ENCODE data around the gene LPAR1.
"Not testable (repeated sequence)": the region's sequence is repeated elsewhere in the genome, so short reads cannot be mapped to it uniquely, and the experiment has no call there.

Gene LPAR1, protein sequence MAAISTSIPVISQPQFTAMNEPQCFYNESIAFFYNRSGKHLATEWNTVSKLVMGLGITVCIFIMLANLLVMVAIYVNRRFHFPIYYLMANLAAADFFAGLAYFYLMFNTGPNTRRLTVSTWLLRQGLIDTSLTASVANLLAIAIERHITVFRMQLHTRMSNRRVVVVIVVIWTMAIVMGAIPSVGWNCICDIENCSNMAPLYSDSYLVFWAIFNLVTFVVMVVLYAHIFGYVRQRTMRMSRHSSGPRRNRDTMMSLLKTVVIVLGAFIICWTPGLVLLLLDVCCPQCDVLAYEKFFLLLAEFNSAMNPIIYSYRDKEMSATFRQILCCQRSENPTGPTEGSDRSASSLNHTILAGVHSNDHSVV

DNA sequence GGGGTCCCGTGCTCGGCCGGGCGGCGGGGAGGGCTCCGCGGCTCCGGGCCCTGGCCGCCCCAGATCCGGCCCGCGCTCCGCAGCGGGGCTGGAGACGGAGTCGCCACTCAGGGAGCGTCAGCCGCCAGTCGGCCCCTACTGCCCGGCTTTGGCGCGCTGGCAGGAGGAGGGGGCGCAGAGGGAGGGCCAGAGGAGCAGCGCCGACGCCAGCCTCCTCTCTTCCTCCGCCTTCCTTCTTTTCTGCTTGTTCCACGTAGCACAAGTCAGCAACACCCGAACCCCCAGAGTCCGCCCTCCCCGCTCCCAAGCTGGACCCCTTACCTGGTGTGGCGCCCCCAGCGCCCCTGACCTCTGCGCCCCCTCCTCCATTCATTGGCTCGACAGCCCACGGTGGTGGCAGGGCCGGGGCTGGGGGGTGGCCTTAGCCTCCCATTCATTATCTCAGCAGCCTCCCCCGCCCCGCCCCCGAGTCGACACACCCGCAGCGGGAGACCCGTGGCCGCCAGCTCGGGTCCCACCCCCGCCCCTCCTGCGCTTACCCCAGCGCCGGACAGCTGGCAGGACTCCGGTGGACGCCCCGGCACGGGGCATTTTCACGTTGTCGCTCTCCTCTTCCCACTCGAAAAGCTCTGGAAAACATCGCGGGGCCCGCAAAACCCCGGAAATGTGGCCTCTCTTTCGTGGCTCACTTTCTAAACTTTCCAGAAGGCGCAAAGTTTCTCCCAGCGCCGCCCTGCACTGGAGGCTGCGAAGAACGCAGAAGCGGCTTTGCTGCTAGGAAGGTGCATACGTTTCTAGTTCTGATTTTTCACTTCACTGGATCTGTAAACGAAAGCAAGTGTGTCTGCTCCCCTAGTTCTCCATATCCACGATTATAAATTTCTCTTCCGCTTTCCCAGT lies at the start of gene LPAR1:
LPAR1 (minus strand) TSS at position 140 of the 900 bp plus-strand sequence. CDS start 66,353 bp downstream, outside the sequence.
- DNase-seq (ENCODE audit: low read depth in 2 of 2): no peak

DNA sequence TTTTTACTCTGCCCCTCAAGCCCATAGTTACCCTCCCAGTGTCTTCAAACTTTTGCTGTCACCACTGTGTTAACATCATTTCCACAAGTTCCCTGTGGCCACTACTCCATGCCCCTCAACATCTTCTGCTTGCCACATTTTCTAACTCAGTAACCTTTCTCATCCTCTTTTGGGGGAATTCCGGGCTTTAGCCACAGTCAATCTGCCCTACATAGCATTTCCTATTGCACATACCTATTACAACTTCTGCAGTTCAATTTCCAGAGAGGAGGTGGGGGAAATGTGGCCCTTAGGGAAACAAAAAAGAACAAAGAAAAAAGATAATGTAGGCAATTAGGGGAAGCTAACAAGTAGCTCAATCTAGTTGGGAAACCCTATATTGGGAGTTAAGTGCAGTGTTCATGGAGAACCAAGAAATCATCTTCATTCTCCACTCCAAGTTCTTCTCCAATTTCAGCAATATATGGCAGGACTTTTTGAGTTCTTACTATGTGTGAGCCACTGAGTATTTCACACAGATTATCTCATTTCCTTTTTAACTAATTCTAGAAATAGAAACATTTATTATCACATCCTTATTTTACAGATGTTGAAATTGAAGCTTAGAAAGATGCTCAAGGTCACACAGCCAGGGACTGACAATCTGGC lies 40.2 kb upstream of the LPAR1 start:
- no peak for DNase-seq (ENCODE audit: low read depth in 2 of 2)

DNA sequence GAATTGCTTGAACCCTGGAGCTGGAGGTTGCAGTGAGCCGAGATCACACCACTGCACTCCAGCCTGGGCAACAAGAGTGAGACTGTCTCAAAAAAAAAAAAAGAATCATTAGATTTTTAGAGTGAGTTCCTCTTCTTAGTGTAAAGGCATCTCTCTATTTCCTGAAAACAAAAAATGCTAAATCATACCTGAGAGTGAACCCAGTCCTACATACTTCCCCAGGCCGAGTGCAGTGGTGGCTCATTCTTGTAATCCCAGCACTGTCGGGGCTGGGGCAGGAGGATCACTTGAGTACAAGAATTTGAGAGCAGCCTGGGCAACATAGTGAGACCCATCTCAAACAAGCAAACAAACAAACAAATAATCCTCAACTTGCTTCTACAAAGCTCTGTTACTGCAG lies 38.2 kb upstream of the LPAR1 start:
- no peak for DNase-seq (ENCODE audit: low read depth in 2 of 2)

DNA sequence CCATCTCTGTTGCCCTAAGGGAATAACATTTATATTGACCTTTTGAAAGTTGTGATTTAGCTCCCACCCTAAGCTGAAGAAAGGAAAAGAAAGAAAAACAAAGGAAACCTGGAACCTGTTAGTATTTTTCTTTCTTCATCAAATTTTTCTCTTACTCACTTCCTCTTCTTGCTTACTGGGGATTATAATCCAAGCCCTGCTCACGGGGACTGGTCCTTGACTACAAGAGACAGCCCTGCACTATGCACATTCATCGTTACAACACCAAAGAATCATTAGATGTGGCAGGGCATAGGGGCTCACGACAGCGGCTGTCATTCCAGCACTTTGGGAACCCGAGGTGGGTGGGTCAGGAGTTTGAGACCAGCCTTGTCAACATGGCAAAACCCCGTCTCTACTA lies 37.8 kb upstream of the LPAR1 start:
- no peak for DNase-seq (ENCODE audit: low read depth in 2 of 2)

DNA sequence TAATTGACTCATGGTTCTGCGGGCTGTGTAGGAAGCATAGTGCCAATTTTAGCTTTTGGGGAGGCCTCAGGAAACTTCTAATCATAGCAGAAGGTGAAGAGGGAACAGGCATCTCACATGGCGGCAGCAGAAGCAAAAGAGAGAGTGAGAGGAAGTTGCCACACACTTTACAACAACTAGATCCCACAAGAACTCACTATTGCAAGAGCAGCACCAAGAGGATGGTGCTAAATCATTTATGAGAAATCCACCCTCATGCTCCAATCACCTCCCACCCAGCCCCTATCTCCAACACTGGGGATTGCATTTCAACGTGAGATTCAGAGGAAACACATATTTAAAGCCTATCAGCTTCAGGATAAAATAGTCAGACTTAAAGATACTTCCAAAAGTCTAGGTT lies 36.1 kb upstream of the LPAR1 start:
- no peak for DNase-seq (ENCODE audit: low read depth in 2 of 2)

DNA sequence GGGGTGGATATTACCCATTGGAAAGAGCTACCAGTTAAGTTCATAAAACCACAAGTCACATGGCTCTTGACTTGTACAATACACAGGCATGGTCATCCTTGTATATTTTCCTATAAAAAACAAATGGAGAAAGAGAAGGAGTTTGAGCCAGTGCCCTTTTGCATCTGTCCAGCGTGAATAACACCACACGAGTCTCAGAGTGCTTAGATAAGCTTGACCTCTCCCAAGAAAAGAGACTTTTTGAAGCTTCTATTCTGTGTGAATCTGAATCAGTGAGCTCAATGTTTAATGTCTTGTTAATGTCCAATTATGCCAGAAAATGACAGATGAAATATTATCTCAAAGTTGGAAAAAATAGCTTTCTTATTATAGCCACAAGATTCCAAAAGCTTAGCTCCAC lies 30.9 kb upstream of the LPAR1 start:
- DNase-seq (ENCODE audit: low read depth in 2 of 2): no peak

DNA sequence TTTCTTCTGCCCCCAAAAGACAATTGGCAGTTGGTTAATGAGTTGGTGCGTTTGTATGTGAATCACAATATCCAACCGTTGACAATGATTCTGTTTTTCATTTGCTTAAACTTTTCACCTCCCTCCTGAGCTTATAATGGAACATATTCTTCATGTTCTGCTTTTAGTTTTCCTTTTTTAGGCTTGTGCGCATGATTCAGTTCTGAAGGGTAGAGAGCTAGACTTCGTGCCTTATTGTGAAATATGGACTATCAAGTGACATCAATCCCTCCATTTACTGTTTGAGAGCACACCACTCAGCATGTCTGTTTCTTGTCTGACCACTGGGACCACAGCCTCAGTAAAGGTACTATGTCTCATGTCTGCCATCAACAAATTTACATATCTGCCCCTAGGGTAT lies 30.5 kb upstream of the LPAR1 start:
- DNase-seq (ENCODE audit: low read depth in 2 of 2): no peak

DNA sequence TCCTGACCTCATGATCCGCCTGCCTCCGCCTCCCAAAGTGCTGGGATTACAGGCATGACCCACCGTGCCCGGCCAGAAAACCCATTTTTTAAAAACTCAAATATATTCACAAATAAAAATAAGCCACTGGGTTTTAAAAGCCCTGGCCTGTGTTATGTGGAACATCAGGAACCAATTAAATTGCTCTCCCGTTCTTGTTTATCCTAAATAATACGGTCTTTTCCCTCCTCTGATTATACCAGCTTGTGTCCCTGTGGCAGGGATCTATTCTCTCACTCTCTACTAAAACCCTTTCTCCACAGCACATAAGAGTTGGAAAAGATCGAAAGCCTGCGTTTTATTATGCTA lies 30.1 kb upstream of the LPAR1 start:
- DNase-seq (ENCODE audit: low read depth in 2 of 2): no peak

DNA sequence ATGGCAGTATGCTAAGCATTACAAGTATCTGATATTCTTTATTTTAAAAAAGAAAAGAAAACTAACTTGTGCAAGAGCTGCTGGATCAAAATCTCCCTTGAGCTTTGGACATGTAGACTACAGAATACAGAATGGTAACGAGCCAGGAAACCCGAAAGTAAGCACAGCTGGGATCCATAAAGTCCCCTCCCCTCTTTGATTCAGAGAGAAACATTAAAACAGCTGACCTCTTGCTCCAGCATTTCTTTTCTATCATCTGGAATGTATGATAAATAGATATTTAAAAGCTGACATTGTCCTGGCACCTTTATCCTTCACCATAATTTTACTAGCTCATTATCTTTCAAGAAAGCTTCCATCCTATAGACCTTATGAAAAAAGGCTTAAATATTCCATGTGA lies 28.2 kb upstream of the LPAR1 start:
- no peak for DNase-seq (ENCODE audit: low read depth in 2 of 2)

DNA sequence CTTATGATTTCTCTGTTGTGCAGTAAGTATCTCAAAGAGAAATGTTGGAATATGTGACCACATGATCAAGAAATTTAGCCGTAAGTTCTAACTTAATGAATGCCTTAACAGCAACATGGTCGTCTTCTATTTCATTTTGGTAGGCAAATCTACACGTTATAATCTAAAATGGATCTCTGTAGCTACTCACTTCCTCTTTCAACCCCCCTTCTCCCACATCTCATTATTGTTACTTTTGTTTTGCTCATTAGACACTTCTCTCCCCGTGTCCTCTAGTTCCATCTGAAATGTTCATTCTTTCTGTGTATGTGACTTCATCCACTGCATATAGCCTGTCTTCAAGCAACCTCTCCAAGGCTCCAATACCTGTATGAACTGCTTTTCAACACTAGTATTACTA lies 27.1 kb upstream of the LPAR1 start:
- no peak for DNase-seq (ENCODE audit: low read depth in 2 of 2)

DNA sequence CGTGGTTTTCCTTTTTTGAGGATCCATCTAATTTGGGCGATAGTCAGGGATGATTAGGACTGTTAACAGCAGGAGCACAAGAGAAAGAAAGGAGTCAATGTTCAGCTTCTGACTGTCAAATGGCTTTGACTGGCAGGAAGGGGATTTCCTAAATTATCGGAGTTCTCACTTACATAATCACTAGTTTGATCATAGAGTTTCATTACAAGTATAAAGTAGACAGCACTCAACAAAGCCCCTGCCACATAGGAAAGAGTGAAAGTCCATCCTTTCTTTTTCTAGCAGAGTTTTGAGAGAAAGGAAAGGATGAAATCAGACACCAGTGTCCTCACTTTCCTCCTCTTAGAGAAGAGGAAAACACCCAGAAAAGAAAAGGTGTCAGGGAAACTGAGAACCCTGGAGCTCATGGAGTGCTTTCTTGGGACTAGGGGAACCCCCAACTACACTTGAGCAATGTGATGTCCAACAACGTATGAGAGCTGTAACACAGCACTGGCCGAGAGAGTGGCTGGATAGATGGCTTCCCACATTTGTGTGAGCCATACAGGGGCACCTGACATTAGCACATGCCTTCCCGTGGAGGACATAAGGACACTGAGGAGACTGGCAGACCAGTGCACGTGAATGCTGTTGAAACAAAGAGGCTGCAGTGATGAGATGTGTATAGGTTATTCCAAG lies 26.0 kb upstream of the LPAR1 start:
- DNase-seq (ENCODE audit: low read depth in 2 of 2): no peak

DNA sequence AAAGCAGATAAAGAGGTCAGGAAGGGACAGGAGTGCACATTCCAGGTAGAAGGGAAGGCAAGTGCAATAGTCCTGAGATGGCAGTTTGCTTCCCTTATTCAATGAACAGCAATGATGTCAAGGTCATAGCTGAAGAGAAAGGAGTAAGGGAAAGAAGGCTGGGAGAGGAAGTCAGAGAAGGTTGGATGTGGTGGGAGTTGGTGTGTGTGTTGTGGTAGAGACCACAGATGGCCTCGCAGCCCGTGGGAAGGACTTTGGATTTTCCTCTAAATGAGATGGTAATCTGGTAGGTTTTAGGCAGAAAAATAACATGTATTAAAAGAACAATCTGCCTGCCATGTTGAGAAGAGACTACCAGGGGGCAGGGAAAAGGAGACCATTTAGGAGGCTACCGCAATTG lies 25.1 kb upstream of the LPAR1 start:
- no peak for DNase-seq (ENCODE audit: low read depth in 2 of 2)

DNA sequence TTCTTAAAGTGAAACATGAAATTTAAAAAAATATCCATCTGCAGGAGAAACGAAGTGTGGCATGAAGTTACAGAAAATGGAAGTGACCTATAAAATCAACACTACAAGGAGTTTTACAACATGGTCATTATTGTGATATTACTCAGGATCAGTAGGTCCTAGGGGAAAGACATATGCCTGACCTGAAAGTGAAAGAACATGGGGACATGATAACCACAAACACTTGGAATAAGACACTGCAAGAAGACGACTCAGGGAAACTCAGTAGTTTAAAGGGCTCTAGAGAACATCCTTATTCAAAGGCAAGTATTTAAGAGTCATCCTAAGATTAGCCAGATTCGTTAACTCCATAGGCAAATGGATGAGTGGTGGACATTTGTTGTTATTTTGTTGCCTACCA lies 19.9 kb upstream of the LPAR1 start:
- no peak for DNase-seq (ENCODE audit: low read depth in 2 of 2)

DNA sequence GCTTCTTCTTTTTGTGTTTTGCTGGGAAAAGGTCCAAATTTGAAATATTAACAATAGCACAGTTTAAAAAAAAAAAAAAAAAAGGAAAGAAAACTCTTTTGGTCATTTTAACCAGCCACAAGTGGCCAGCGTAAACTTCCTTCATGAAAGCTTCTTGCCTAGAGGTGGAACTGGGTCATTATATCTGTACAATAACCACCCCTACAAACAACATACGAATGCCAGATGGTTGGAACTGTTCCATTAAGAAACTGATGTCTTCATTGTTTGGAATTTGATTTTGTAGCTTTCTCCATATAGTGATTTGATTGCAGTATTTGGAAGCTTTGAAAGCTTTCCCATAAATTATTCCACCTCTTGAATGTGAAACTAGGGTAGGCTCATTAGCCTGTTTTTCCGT lies 18.3 kb upstream of the LPAR1 start:
- DNase-seq (ENCODE audit: low read depth in 2 of 2): no peak

DNA sequence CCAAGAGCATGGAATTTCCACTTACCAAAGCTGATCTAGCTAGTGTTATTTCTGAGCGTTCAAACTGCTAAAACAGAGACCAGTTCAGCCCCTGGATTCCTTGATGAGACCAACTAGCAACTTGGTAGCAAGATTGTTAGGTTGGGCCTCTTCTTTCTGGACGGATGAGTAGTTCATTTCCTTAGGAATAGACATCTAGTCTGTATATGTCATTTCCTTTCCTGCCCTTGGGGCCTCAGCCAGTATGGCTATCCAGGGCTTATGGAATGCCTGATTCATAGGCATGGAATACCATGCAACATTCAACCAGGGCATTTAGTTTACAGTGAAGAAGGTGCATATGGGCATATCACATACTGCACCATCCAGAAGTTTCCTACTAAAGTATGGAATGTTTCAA lies 14.5 kb upstream of the LPAR1 start:
- no peak for DNase-seq (ENCODE audit: low read depth in 2 of 2)

DNA sequence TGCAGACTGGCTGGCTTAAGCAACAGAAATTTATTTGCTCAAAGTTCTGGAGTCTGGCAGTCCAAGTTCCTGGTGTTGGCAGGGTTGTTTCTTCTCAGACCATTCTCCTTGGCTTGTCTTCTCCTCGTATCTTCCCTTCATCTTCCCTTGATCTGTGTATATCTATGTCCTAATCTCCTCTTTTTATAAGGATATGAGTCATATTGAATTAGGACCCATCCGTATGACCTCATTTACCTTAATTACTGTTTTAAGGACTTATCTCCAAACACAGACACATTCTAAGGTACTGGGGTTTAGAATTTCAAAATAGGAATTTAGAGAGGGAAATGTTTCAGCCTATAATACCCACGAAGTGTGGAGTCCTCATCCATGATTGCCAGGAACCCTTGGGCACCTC lies 13.1 kb upstream of the LPAR1 start:
- DNase-seq (ENCODE audit: low read depth in 2 of 2): no peak

DNA sequence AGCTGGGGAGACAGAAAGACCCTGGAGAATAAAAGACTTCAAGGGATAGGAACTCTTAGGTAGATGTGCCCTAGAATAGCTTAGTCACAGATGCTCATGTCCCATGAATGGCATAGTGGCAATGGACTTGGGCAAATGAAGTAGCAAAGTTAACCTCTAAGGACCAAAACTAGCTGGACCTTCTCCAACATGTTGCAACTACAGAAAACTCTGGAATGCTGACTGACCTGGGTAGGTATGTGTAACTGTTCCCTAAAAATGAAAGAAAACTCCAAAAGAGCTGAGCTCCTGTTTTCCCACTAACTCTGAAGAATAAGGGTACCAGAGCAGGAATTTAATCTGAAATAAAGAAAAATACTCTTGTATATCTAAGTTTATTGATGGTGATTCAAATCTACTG lies 12.5 kb upstream of the LPAR1 start:
- DNase-seq (ENCODE audit: low read depth in 2 of 2): no peak

DNA sequence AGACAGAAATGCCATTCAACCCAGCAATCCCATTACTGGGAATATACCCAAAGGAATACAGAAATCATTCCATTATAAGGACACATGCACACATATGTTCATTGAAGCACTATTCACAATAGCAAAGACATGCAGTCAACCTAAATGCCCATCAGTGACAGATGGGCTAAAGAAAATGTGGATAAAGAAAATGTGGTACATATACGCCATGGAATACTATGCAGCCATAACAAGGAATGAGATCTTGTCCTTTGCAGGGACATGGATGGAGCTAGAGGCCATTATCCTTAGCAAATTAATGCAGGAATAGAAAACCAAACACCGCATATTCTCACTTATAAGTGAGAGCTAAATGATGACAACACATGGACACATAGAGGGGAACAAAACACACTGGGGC lies 9.0 kb upstream of the LPAR1 start:
- not testable (repeated sequence) for DNase-seq (ENCODE audit: low read depth in 2 of 2)

DNA sequence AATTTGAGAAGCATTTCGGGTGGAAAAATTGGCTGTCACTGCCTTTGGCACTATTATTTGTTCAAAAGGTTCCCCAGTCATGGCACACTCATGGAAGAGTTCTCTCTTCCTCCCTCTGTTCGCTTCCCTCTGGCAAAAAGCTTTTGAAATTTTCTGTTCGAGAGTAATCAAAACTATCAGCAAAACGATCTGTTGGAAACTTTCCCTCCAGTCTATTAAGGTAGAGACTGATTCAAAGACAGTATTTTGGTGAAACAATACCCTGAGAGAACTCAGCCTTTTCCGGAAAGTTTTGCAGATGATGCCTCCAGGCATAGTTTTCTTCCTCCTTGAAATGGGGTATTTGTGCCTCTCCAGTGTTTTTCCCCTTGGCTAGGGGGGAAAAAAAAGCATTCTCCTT lies 3.6 kb upstream of the LPAR1 start:
- no peak for DNase-seq (ENCODE audit: low read depth in 2 of 2)

DNA sequence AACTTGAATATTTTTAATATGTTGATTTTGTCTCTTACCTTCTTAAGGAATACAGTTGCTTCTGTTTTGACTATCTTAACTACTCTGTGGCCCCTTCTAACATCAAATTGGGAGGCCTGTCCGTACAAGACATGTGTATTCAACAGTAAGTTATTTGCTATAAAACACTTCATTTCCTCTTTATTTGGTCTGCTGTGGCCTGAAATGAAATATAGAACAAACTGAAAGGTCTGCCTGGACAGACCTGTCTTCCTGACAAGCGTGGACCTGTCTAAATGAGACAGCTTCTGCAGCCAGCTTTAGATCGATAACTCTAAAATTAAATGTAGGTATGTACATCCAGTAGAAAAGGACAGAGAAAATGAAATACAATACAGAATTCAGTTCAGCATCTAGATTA lies 2.2 kb upstream of the LPAR1 start:
- no peak for DNase-seq (ENCODE audit: low read depth in 2 of 2)

DNA sequence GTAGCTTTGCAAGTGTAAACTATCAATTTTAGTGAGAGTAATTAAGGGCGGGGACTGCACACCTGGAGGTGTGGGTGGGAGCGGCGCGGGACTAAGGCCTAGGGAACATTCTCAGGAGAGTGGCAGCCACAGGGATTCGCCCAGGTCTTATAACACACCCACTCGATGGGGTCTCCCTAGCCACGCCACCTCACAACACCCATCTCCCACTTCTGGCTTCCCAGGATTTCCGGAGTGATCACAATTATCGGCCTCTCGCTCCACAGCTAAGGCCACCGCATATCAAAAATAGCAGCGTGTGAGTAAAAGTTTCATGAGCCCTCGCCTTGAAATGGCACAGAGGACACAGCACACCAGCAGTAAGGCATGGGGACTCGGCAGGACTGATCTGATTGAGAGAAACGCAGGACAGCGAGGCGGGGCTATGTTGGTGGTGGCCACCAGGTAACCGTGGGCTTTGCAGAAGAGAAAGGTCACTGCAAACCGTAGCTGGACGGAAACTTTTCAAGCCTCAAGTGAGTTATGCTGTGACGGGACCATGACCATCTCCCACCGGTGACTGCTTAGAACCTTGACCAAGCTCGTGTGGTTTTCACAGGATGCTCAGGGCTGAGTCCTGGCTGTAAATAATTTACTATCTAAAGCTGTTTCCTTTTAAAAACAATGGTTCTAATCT lies 1.1 kb upstream of the LPAR1 start:
- DNase-seq (ENCODE audit: low read depth in 2 of 2): no peak

All from stimulated activated CD4-positive, alpha-beta T cell treated with anti-CD3 and anti-CD28 coated beads, Interleukin-1b, Interleukin-23, amount 100 ng/mL, for 1 hour (primary cell).